SH-SY5Y (cell line): ENCODE data around the gene RPLP2.

ENCODE experiments used
- GATA2 ChIP-seq: IDR thresholded peaks from 2 replicates; pipeline ENCODE4 v1.6.1; 2011; ENCODE audit warnings: mild to moderate bottlenecking, low read depth, low read length
- GATA3 ChIP-seq: IDR thresholded peaks from 2 replicates; pipeline ENCODE4 v1.6.1; 2011; ENCODE audit warnings: low read depth, mild to moderate bottlenecking, low read length, moderate library complexity

DNA sequence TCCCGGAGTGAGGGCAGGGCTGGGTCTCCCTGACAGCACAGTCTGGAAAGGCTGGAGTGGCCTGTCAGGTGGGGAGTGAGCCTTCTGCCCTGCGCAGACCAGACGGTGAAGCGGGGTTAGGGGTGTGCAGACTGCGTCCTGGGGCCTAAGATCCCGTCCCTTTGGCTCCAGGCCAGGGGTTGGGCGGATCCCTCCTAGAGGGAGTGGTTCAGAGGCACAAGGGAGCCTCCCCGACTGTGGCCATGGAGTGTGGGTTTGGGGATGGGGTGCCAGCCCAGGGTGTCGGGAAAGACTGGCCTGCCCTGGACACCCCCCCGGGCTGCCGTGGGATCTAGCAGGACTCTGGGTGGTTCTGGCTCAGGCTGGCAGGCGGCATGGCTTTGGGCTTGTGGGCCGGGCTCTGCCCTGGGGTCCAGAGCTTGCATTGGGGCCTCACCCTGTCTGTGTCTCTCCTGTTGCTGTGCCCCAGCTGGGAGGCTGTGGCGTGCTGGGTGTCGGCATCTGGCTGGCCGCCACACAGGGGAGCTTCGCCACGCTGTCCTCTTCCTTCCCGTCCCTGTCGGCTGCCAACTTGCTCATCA is 52.4 kb downstream of the RPLP2 start:
- no peak for TF ChIP-seq GATA2
- no peak for TF ChIP-seq GATA3
